HG02763 (cell line): ENCODE measurements around the gene SSTR4.
"Not testable (repeated sequence)": the region's sequence is repeated elsewhere in the genome, so short reads cannot be mapped to it uniquely, and the experiment has no call there.

Source experiments
- ATAC-seq: cut with Tn5 transposase; IDR thresholded peaks from one replicate; pipeline ENCODE4 v1.9.1; 2021; ENCODE audit warnings: mild to moderate bottlenecking, moderate library complexity; ENCODE audit not compliant: unreplicated experiment

SSTR4 gene

GRCh38 chr20:23034721-23035671 is at the start of gene SSTR4:
SSTR4 (plus strand) TSS chr20:23035312; CDS start chr20:23035484, 172 bp downstream.
- no peak for ATAC-seq

GRCh38 chr20:22986601-22987000 is 48.5 kb upstream of the SSTR4 start:
- no peak for ATAC-seq

GRCh38 chr20:22991424-22991823 is 43.7 kb upstream of the SSTR4 start:
- ATAC-seq = not testable (repeated sequence)

- no peak for ATAC-seq
Observed at GRCh38 chr20:22993823-22994222, 41.3 kb upstream of the SSTR4 start.

GRCh38 chr20:22995923-22996322 is 39.2 kb upstream of the SSTR4 start:
- ATAC-seq = no peak

GRCh38 chr20:22998476-22998875 is 36.6 kb upstream of the SSTR4 start:
- ATAC-seq = no peak

GRCh38 chr20:22999756-23000155 is 35.4 kb upstream of the SSTR4 start:
- ATAC-seq = no peak

- no peak for ATAC-seq
Observed at GRCh38 chr20:23000232-23000947, 34.7 kb upstream of the SSTR4 start.

GRCh38 chr20:23002276-23002675 is 32.8 kb upstream of the SSTR4 start:
- no peak for ATAC-seq

GRCh38 chr20:23003077-23003635 is 32.0 kb upstream of the SSTR4 start:
- no peak for ATAC-seq

GRCh38 chr20:23003881-23004460 is 31.1 kb upstream of the SSTR4 start:
- ATAC-seq = no peak

- no peak for ATAC-seq
Observed at GRCh38 chr20:23005776-23006175, 29.3 kb upstream of the SSTR4 start.

GRCh38 chr20:23007462-23007861 is 27.6 kb upstream of the SSTR4 start:
- no peak for ATAC-seq

GRCh38 chr20:23007886-23008655 is 27.0 kb upstream of the SSTR4 start:
- ATAC-seq = no peak

GRCh38 chr20:23008667-23009066 is 26.4 kb upstream of the SSTR4 start:
- ATAC-seq = no peak

GRCh38 chr20:23009636-23010035 is 25.5 kb upstream of the SSTR4 start:
- ATAC-seq = no peak

GRCh38 chr20:23010096-23010495 is 25.0 kb upstream of the SSTR4 start:
- no peak for ATAC-seq

GRCh38 chr20:23011008-23011721 is 23.9 kb upstream of the SSTR4 start:
- ATAC-seq = no peak

GRCh38 chr20:23013429-23013828 is 21.7 kb upstream of the SSTR4 start:
- ATAC-seq = no peak

- ATAC-seq = no peak
Observed at GRCh38 chr20:23017516-23017915, 17.6 kb upstream of the SSTR4 start.
